IPS-18a (cell line): ENCODE measurements around the gene PLXNA4.

ENCODE experiments used
- H3K27ac ChIP-seq: one replicate; pipeline ENCODE4 v1.5.1; 2013; ENCODE audit warnings: low read length
- H3K27me3 ChIP-seq: one replicate; pipeline ENCODE4 v1.6.1; 2013; ENCODE audit warnings: mild to moderate bottlenecking, low read length; ENCODE audit not compliant: control insufficient read depth, insufficient read depth
- H3K36me3 ChIP-seq: one replicate; pipeline ENCODE4 v1.6.1; 2013; ENCODE audit warnings: low read depth, low read length; ENCODE audit not compliant: control insufficient read depth
- H3K4me1 ChIP-seq: one replicate; pipeline ENCODE4 v1.6.1; 2013; ENCODE audit warnings: low read depth, low read length; ENCODE audit not compliant: control insufficient read depth
- H3K4me3 ChIP-seq: one replicate; pipeline ENCODE4 v1.5.1; 2013; ENCODE audit warnings: low read length
- H3K9ac ChIP-seq: one replicate; pipeline ENCODE4 v1.6.1; 2013; ENCODE audit warnings: mild to moderate bottlenecking, low read length, moderate library complexity
- H3K9me3 ChIP-seq: one replicate; pipeline ENCODE4 v1.6.1; 2013; ENCODE audit warnings: low read depth, low read length; ENCODE audit not compliant: control insufficient read depth

Gene PLXNA4

GRCh38 chr7:132545756-132546155 is 30.5 kb downstream of the PLXNA4 start:
- Histone ChIP-seq H3K27ac (no peak overlapping the region), H3K4me3 (no peak overlapping the region), H3K27me3 (peaks cover 36% of the 10 kb centered on the region), H3K9ac (no peak overlapping the region), H3K9me3 (no peaks in the 10 kb centered on the region), H3K36me3 (no peaks in the 10 kb centered on the region), H3K4me1 (peaks cover 35% of the 10 kb centered on the region)

GRCh38 chr7:132544999-132545398 is 31.3 kb downstream of the PLXNA4 start:
- Histone ChIP-seq H3K4me1 (peaks cover 35% of the 10 kb centered on the region), H3K9ac (no peak overlapping the region), H3K9me3 (no peaks in the 10 kb centered on the region), H3K27me3 (peaks cover 36% of the 10 kb centered on the region), H3K36me3 (no peaks in the 10 kb centered on the region), H3K27ac (no peak overlapping the region), H3K4me3 (no peak overlapping the region)

GRCh38 chr7:132544025-132544424 is 32.2 kb downstream of the PLXNA4 start:
- no peak overlapping the region for H3K27ac ChIP-seq
- no peak overlapping the region for H3K4me3 ChIP-seq
- peaks cover 35% of the 10 kb centered on the region for H3K4me1 ChIP-seq
- H3K27me3 ChIP-seq, result peaks cover 36% of the 10 kb centered on the region
- no peak overlapping the region for H3K9ac ChIP-seq
- H3K36me3 ChIP-seq, result no peaks in the 10 kb centered on the region
- no peaks in the 10 kb centered on the region for H3K9me3 ChIP-seq

- Histone ChIP-seq H3K36me3 (no peaks in the 10 kb centered on the region), H3K4me3 (no peak overlapping the region), H3K9ac (no peak overlapping the region), H3K9me3 (no peaks in the 10 kb centered on the region), H3K4me1 (peaks cover 35% of the 10 kb centered on the region), H3K27me3 (peaks cover 36% of the 10 kb centered on the region), H3K27ac (no peak overlapping the region)
Measured at GRCh38 chr7:132542895-132543294, 33.4 kb downstream of the PLXNA4 start.

GRCh38 chr7:132541656-132542055 is 34.6 kb downstream of the PLXNA4 start:
- H3K9ac ChIP-seq, result no peak overlapping the region
- H3K9me3 ChIP-seq, result no peaks in the 10 kb centered on the region
- peaks cover 35% of the 10 kb centered on the region for H3K4me1 ChIP-seq
- no peak overlapping the region for H3K27ac ChIP-seq
- peaks cover 29% of the 10 kb centered on the region for H3K27me3 ChIP-seq
- no peaks in the 10 kb centered on the region for H3K36me3 ChIP-seq
- no peak overlapping the region for H3K4me3 ChIP-seq

- Histone ChIP-seq H3K9me3 (no peaks in the 10 kb centered on the region), H3K4me1 (peaks cover 17% of the 10 kb centered on the region), H3K27me3 (no peaks in the 10 kb centered on the region), H3K9ac (no peak overlapping the region), H3K36me3 (no peaks in the 10 kb centered on the region), H3K27ac (no peak overlapping the region), H3K4me3 (no peak overlapping the region)
Measured at GRCh38 chr7:132537456-132538145, 38.7 kb downstream of the PLXNA4 start.

GRCh38 chr7:132536654-132537395 is 39.4 kb downstream of the PLXNA4 start:
- Histone ChIP-seq H3K4me3 (no peak overlapping the region), H3K9ac (no peak overlapping the region), H3K4me1 (peaks cover 12% of the 10 kb centered on the region), H3K27me3 (no peaks in the 10 kb centered on the region), H3K36me3 (no peaks in the 10 kb centered on the region), H3K27ac (no peak overlapping the region), H3K9me3 (no peaks in the 10 kb centered on the region)

GRCh38 chr7:132533916-132534315 is 42.4 kb downstream of the PLXNA4 start:
- Histone ChIP-seq H3K4me3 (no peak overlapping the region), H3K27ac (no peak overlapping the region), H3K9ac (no peak overlapping the region), H3K9me3 (no peaks in the 10 kb centered on the region), H3K27me3 (no peaks in the 10 kb centered on the region), H3K36me3 (no peaks in the 10 kb centered on the region), H3K4me1 (peaks cover 3% of the 10 kb centered on the region)

- no peaks in the 10 kb centered on the region for H3K27me3 ChIP-seq
- no peak overlapping the region for H3K27ac ChIP-seq
Measured at GRCh38 chr7:132532281-132532680, 44.0 kb downstream of the PLXNA4 start.

GRCh38 chr7:132531562-132531961 is 44.7 kb downstream of the PLXNA4 start:
- Histone ChIP-seq H3K9me3 (no peaks in the 10 kb centered on the region), H3K27ac (no peak overlapping the region), H3K9ac (no peak overlapping the region), H3K4me3 (no peak overlapping the region), H3K36me3 (no peaks in the 10 kb centered on the region), H3K4me1 (peaks cover 3% of the 10 kb centered on the region), H3K27me3 (no peaks in the 10 kb centered on the region)

More at GRCh38 chr7:132532281-132532680, 44.0 kb downstream of the PLXNA4 start:
- Histone ChIP-seq H3K36me3 (no peaks in the 10 kb centered on the region), H3K9ac (no peak overlapping the region), H3K9me3 (no peaks in the 10 kb centered on the region), H3K4me1 (peaks cover 3% of the 10 kb centered on the region), H3K4me3 (no peak overlapping the region)

- no peak overlapping the region for H3K9ac ChIP-seq
- no peaks in the 10 kb centered on the region for H3K36me3 ChIP-seq
- no peak overlapping the region for H3K4me3 ChIP-seq
- H3K27me3 ChIP-seq, result no peaks in the 10 kb centered on the region
- no peaks in the 10 kb centered on the region for H3K4me1 ChIP-seq
- no peaks in the 10 kb centered on the region for H3K9me3 ChIP-seq
- H3K27ac ChIP-seq, result no peak overlapping the region
Measured at GRCh38 chr7:132528695-132529094, 47.6 kb downstream of the PLXNA4 start.
